AG09319 (cell line): ENCODE data around the gene TAF1C.

Experiments
- DNase-seq: peaks from one replicate; pipeline ENCODE4 v3.0.0-alpha.2; 2010; ENCODE audit warnings: low read depth; ENCODE audit errors: extremely low read depth
- CTCF ChIP-seq: IDR thresholded peaks from 2 replicates; pipeline ENCODE4 v1.5.1; 2011; ENCODE audit warnings: low read depth, mild to moderate bottlenecking, inconsistent platforms, low read length, moderate library complexity

Gene TAF1C

GRCh38 chr16:84182680-84183571 lies 3.9 kb downstream of the TAF1C start:
- TF ChIP-seq CTCF = no peak
- DNase-seq = no peak

GRCh38 chr16:84182104-84182503 lies 4.8 kb downstream of the TAF1C start:
- no peak for TF ChIP-seq CTCF
- no peak for DNase-seq

GRCh38 chr16:84181144-84181915 lies 5.5 kb downstream of the TAF1C start:
- TF ChIP-seq CTCF = no peak
- DNase-seq = no peak

- no peak for DNase-seq
- no peak for TF ChIP-seq CTCF
Measured at GRCh38 chr16:84180519-84181140, 6.2 kb downstream of the TAF1C start.

GRCh38 chr16:84179612-84180320 lies 7.1 kb downstream of the TAF1C start:
- no peak for TF ChIP-seq CTCF
- DNase-seq = no peak

- DNase-seq = no peak
- no peak for TF ChIP-seq CTCF
Measured at GRCh38 chr16:84178892-84179611, 7.8 kb downstream of the TAF1C start.
